MM.1S (cell line): ENCODE data around the gene CTAG1B.

Experiments used
- DNase-seq: peaks from one replicate; pipeline ENCODE4 v3.0.0-alpha.2; 2015
- H2AFZ ChIP-seq: fragments of 300-600 bp; sonication (generic); 2 replicates; pipeline ENCODE4 v1.6.0; 2016; ENCODE audit warnings: antibody characterized with exemption, low read length
- H3F3A ChIP-seq: fragments of 300-600 bp; sonication (generic); 2 replicates; pipeline ENCODE4 v1.6.1; 2016; ENCODE audit warnings: mild to moderate bottlenecking, antibody characterized with exemption, low read length, moderate library complexity, mixed read lengths; ENCODE audit not compliant: insufficient read depth
- H3K27ac ChIP-seq: fragments of 300-600 bp; sonication (generic); 2 replicates; pipeline ENCODE4 v1.5.1; 2016; ENCODE audit warnings: mild to moderate bottlenecking, low read length
- H3K27me3 ChIP-seq: fragments of 300-600 bp; sonication (generic); replicated peaks from 2 replicates; pipeline ENCODE4 v1.6.0; 2016; ENCODE audit warnings: low read length; ENCODE audit not compliant: insufficient read depth
- H3K36me3 ChIP-seq: fragments of 300-600 bp; sonication (generic); replicated peaks from 2 replicates; pipeline ENCODE4 v1.6.1; 2016; ENCODE audit warnings: mild to moderate bottlenecking, low read length, mixed read lengths; ENCODE audit not compliant: insufficient read depth
- H3K4me1 ChIP-seq: fragments of 300-600 bp; sonication (generic); 2 replicates; pipeline ENCODE4 v1.6.1; 2016; ENCODE audit warnings: low read length, mixed read lengths
- H3K4me2 ChIP-seq: fragments of 300-600 bp; sonication (generic); 2 replicates; pipeline ENCODE4 v1.6.0; 2016; ENCODE audit warnings: low read depth, low read length
- H3K4me3 ChIP-seq: fragments of 300-600 bp; sonication (generic); 2 replicates; pipeline ENCODE4 v1.5.1; 2016; ENCODE audit warnings: low read length, mixed read lengths
- H3K79me2 ChIP-seq: fragments of 300-600 bp; sonication (generic); 2 replicates; pipeline ENCODE4 v1.6.1; 2016; ENCODE audit warnings: mixed run types, low read length, mixed read lengths
- H3K9ac ChIP-seq: fragments of 300-600 bp; sonication (generic); 2 replicates; pipeline ENCODE4 v1.6.1; 2016; ENCODE audit warnings: low read length, mixed read lengths
- H3K9me2 ChIP-seq: fragments of 300-600 bp; sonication (generic); replicated peaks from 2 replicates; pipeline ENCODE4 v1.6.1; 2016; ENCODE audit warnings: mild to moderate bottlenecking, low read length, mixed read lengths; ENCODE audit not compliant: insufficient read depth
- H3K9me3 ChIP-seq: fragments of 300-600 bp; sonication (generic); replicated peaks from 2 replicates; pipeline ENCODE4 v1.6.1; 2016; ENCODE audit warnings: mild to moderate bottlenecking, low read length, mixed read lengths; ENCODE audit not compliant: insufficient read depth
- H4K20me1 ChIP-seq: fragments of 300-600 bp; sonication (generic); 2 replicates; pipeline ENCODE4 v1.6.1; 2016; ENCODE audit warnings: mild to moderate bottlenecking, low read length, moderate library complexity, mixed read lengths; ENCODE audit not compliant: insufficient read depth
- CTCF ChIP-seq: fragments of 300-600 bp; sonication (generic); IDR thresholded peaks from 2 replicates; pipeline ENCODE4 v1.5.1; 2016; ENCODE audit warnings: antibody characterized with exemption, low read length, mixed read lengths
- EZH2 ChIP-seq: fragments of 300-600 bp; sonication (generic); optimal IDR thresholded peaks from 2 replicates; pipeline ENCODE3; 2017; ENCODE audit warnings: low read depth, mild to moderate bottlenecking, antibody characterized with exemption, low read length, mixed read lengths
- EZH2phosphoT487 ChIP-seq: fragments of 300-600 bp; sonication (generic); IDR thresholded peaks from 2 replicates; pipeline ENCODE4 v1.6.1; 2018; ENCODE audit warnings: antibody characterized with exemption, low read length

CTAG1B gene

GRCh38 chrX:154596290-154596929, 22.7 kb downstream of the CTAG1B start:
- H3K9me2 ChIP-seq: no peaks in the 10 kb centered on the region
- no peak overlapping the region for H3K4me2 ChIP-seq
- no peaks in the 10 kb centered on the region for H3K79me2 ChIP-seq
- no peak overlapping the region for H3K4me3 ChIP-seq
- H4K20me1 ChIP-seq: no peaks in the 10 kb centered on the region
- DNase-seq: no peak
- H3K27ac ChIP-seq: no peak overlapping the region
- H3F3A ChIP-seq: no peaks in the 10 kb centered on the region
- no peaks in the 10 kb centered on the region for H3K9me3 ChIP-seq
- H3K27me3 ChIP-seq: no peaks in the 10 kb centered on the region; the same call in 1 of the 2 replicates
- TF ChIP-seq EZH2: no peak
- TF ChIP-seq CTCF: no peak
- TF ChIP-seq EZH2phosphoT487: no peak
- H2AFZ ChIP-seq: no peak overlapping the region
- H3K4me1 ChIP-seq: no peaks in the 10 kb centered on the region
- no peak overlapping the region for H3K9ac ChIP-seq
- H3K36me3 ChIP-seq: no peaks in the 10 kb centered on the region

GRCh38 chrX:154595559-154596249, 23.4 kb downstream of the CTAG1B start:
- Histone ChIP-seq H2AFZ (no peak overlapping the region), H3K9me3 (no peaks in the 10 kb centered on the region), H3K9me2 (no peaks in the 10 kb centered on the region), H3K4me3 (no peak overlapping the region), H3K27ac (no peak overlapping the region), H4K20me1 (no peaks in the 10 kb centered on the region), H3K4me2 (no peak overlapping the region), H3K79me2 (no peaks in the 10 kb centered on the region), H3K4me1 (no peaks in the 10 kb centered on the region), H3F3A (no peaks in the 10 kb centered on the region), H3K36me3 (no peaks in the 10 kb centered on the region), H3K9ac (no peak overlapping the region), H3K27me3 (no peaks in the 10 kb centered on the region; the same call in 1 of the 2 replicates)
- no peak for TF ChIP-seq EZH2
- no peak for TF ChIP-seq EZH2phosphoT487
- no peak for TF ChIP-seq CTCF
- no peak for DNase-seq

DNA sequence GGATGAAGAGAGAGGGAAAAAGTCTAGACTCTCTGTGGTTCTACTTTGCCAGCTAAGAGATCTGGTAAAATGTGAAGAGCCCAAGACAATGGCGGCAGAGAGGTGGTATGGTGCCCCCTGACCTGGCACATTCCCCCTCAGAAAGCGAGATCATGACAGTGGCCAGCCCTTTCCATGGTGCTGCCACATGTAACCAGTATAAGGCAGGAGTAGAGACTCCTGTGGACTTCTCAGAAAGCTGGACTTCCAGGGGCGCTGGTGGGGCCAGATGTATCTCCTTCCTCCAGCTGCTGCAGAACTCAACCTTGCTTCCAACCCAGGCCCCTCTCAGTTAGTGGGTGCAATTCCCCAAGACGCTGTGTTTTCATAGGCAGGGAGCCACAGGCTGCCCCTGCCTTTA, 24.6 kb downstream of the CTAG1B start:
- TF ChIP-seq EZH2: no peak
- no peak for TF ChIP-seq EZH2phosphoT487
- no peak for TF ChIP-seq CTCF
- Histone ChIP-seq H3F3A (no peaks in the 10 kb centered on the region), H3K27me3 (no peaks in the 10 kb centered on the region; the same call in 1 of the 2 replicates)

More for the DNA sequence above, 24.6 kb downstream of the CTAG1B start:
- Histone ChIP-seq H3K9me2 (no peaks in the 10 kb centered on the region), H2AFZ (no peak overlapping the region), H3K79me2 (no peaks in the 10 kb centered on the region), H3K4me3 (no peak overlapping the region), H3K27ac (no peak overlapping the region), H4K20me1 (no peaks in the 10 kb centered on the region), H3K36me3 (no peaks in the 10 kb centered on the region), H3K4me1 (no peaks in the 10 kb centered on the region), H3K9ac (no peak overlapping the region), H3K4me2 (no peak overlapping the region), H3K9me3 (no peaks in the 10 kb centered on the region)
- DNase-seq: no peak
